Stimulated activated CD8-positive, alpha-beta memory T cell treated with anti-CD3 and anti-CD28 coated beads, Interleukin-7, amount 100 ng/mL, for 24 hours (primary cell): Measurements from ENCODE around the gene AKAP13.
"Not testable (repeated sequence)": the region's sequence is repeated elsewhere in the genome, so short reads cannot be mapped to it uniquely, and the experiment has no call there.

Experiments
- DNase-seq: peaks from one replicate; pipeline ENCODE4 v3.0.0-alpha.2; 2020; ENCODE audit warnings: low read depth

The AKAP13 gene

GRCh38 chr15:85627213-85627935 lies 247.0 kb downstream of the AKAP13 start:
- DNase-seq = no peak

- DNase-seq = no peak
These were observed 249.9 kb downstream of the AKAP13 start for GRCh38 chr15:85630311-85630710.

GRCh38 chr15:85631018-85631417 lies 250.6 kb downstream of the AKAP13 start:
- DNase-seq = no peak

GRCh38 chr15:85632014-85632413 lies 251.6 kb downstream of the AKAP13 start:
- DNase-seq = no peak

GRCh38 chr15:85633859-85634258 lies 253.5 kb downstream of the AKAP13 start:
- no peak for DNase-seq

GRCh38 chr15:85636351-85636750 lies 255.9 kb downstream of the AKAP13 start:
- no peak for DNase-seq

GRCh38 chr15:85639752-85640381 lies 259.5 kb downstream of the AKAP13 start:
- DNase-seq = no peak

GRCh38 chr15:85642065-85642692 lies 261.8 kb downstream of the AKAP13 start:
- DNase-seq = no peak

- no peak for DNase-seq
These were observed 262.3 kb downstream of the AKAP13 start for GRCh38 chr15:85642693-85643066.

GRCh38 chr15:85646538-85647091 lies 266.2 kb downstream of the AKAP13 start:
- DNase-seq = no peak

GRCh38 chr15:85649372-85649771 lies 269.0 kb downstream of the AKAP13 start:
- no peak for DNase-seq

- no peak for DNase-seq
These were observed 271.1 kb downstream of the AKAP13 start for GRCh38 chr15:85651548-85651947.

- DNase-seq = no peak
These were observed 272.1 kb downstream of the AKAP13 start for GRCh38 chr15:85652457-85652856.

GRCh38 chr15:85657132-85657531 lies 276.7 kb downstream of the AKAP13 start:
- no peak for DNase-seq

GRCh38 chr15:85658816-85659215 lies 278.4 kb downstream of the AKAP13 start:
- no peak for DNase-seq

GRCh38 chr15:85661859-85662258 lies 281.5 kb downstream of the AKAP13 start:
- DNase-seq = no peak

- DNase-seq = not testable (repeated sequence)
These were observed 285.3 kb downstream of the AKAP13 start for GRCh38 chr15:85665677-85666076.

GRCh38 chr15:85667491-85668424 lies 287.4 kb downstream of the AKAP13 start:
- DNase-seq = no peak

GRCh38 chr15:85671156-85671555 lies 290.8 kb downstream of the AKAP13 start:
- no peak for DNase-seq

GRCh38 chr15:85672332-85673084 lies 292.1 kb downstream of the AKAP13 start:
- DNase-seq = no peak

GRCh38 chr15:85673326-85673725 lies 292.9 kb downstream of the AKAP13 start:
- no peak for DNase-seq
